Measurements from ENCODE around the gene GET4.
A peak's percentile ranks its signal among the peaks of the same experiment; 100 is the strongest.
"Not testable (repeated sequence)": the region's sequence is repeated elsewhere in the genome, so short reads cannot be mapped to it uniquely, and the experiment has no call there.

Gene GET4

DNA sequence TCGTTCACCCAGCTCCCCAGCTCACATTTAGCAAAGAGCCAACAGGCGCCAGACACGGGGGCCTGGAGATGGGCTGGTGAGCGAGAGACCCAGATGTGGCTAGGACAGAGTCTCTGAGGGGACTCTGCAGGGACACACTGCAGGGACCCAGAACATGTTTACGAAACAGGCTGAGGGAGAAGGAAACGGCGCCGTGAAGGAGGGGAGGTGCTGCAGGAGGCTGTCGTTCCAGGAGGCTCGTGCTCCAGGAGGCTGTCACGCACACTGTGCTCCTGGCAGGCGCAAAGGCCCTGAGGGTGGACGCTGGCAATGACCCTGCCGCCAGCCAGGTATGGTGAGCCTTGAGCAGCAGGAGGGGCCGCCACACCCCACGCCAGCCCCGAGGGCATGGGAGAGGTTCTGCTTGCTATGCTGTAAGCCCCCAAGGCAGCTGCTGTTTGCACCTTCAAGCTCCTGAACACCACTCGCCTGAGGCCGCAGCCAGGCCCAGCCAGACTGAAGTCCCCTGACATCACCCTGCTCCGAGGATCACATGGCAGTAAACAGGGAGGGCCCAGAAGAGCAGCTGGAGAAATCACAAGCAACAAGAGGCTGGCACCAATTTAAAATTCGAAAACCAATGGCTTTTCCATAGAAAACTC lies 50.8 kb downstream of the GET4 start:
- no peak for DNase-seq (ENCODE audit: low read depth in 3 of 3)

DNA sequence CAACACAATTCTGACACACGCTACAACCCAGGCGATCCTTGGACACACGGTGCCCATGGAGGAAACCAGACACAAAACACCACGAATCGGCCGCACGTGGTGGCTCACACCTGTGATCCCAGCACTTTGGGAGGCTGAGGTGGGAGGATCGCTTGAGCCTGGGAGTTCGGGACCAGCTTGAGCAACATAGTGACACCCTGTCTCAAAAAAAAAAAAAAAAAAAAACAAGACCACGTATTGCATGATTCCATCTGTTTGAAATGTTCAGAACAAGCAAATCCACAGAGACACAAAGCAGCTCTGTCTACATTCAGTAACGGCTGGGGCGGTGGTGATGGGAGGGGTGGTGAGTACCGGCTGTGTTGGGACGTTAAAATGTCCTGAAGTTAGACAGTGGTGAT lies 53.0 kb downstream of the GET4 start:
- no peak for DNase-seq (ENCODE audit: low read depth in 3 of 3)

DNA sequence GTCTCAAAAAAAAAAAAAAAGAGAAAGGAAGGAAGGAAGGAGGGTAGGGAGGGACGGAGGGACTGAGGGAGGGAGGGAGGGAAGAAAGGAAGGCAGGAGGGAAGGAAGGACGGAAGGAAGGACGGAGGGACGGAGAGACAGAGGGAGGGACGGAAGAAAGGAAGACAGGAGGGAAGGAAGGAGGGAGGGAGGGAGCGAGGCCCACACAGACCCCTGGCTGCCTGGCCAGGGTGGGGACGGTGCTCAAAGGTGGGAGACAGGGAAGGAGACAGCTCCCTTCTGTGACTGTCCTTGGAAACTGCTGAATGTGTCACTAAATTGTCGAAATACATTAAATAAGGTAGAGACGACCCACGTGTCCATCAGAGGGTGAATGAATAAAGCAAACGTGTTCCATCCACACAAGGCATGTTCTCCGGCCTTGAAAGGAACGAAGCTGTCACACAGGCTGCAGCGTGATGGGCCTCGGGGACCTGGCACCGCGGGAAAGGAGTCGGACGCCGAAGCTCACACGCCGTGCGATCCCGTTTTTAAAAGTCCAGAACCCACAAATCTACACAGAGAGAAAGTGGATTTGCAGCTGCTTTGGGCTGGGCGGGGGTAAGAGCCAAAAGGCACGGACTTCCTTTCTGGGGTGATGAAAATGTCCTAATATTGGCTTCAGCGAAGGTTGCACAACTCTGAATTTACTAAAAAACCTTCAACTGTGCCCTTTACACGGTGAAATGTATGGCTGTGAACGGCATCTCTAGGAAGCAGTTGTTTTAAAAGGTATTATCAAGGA lies 54.8 kb downstream of the GET4 start:
- DNase-seq (ENCODE audit: low read depth in 3 of 3) = no peak

DNA sequence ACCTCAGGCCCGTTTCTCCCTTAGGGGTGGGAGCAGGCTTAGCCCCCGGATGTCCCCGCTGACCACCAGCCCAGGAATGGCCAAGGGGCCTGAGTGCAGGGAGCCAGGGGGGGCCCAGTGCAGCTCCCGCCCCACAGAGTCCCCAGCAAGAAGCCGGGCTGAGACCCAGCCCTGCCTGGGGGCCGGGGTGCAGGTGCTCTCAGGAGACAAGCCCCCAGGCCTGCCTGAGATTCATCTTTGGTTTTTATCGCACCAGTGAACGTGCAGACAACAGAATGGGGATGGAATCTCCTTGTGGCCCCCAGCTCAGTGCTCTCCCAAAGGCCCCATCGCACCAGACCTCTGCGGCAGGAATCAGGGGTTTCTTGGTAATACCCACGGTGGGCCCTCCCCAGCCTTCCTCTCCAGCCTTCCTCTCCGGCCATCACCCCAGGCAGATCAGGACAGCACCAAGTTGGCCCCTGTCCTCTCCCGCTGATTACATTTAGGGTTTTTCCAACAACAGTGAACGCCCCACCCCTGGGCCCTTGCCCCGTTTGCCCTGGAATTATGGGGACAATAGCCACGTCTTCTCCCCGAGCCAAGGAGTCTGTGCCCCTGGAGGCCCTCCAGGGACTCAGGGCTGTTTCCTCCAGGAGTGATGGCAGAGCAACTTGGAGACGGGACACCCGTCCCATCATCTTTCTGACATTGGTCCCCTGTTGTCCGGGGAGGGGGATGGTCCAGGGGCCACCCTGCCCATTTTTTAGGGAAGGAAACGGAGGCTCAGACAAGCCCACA lies 55.7 kb downstream of the GET4 start:
- no peak for DNase-seq (ENCODE audit: low read depth in 3 of 3)

- DNase-seq (ENCODE audit: low read depth in 3 of 3) = no peak
Observed at GRCh38 chr7:932651-932975, 56.3 kb downstream of the GET4 start.

DNA sequence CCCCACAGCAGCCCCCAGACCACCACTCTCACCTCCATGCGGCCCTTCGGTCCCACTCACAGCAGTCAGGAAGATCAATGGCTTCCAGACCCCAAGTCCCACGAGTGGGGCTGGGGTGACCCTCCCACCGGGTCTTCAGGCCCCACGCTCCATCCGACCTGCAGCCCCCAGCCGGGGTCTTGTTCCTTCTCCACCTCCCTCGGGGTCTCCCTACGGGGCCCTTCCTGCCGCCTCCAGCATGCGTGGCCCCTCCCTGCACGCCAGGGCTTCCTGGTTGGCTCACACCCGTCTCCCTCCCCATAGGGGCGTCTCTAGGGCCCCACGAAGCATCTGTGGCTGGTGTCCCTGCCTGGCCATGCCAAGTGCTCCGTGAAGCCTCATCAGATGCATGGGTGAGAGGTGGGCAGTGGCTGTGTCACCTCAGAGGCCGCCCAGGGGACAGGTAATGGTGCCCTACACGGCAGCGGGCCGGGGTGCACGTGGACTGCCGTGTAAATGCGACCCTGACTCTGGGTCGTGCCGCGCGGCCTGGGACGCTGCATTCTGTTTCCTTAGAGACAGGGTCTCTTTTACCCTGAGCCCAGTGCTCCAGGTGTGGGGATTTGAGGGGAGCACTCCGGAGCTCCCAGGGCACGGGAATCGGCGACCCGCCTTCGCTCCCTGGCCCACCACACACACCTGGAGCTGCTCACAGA lies 58.3 kb downstream of the GET4 start:
- no peak for DNase-seq (ENCODE audit: low read depth in 3 of 3)

DNA sequence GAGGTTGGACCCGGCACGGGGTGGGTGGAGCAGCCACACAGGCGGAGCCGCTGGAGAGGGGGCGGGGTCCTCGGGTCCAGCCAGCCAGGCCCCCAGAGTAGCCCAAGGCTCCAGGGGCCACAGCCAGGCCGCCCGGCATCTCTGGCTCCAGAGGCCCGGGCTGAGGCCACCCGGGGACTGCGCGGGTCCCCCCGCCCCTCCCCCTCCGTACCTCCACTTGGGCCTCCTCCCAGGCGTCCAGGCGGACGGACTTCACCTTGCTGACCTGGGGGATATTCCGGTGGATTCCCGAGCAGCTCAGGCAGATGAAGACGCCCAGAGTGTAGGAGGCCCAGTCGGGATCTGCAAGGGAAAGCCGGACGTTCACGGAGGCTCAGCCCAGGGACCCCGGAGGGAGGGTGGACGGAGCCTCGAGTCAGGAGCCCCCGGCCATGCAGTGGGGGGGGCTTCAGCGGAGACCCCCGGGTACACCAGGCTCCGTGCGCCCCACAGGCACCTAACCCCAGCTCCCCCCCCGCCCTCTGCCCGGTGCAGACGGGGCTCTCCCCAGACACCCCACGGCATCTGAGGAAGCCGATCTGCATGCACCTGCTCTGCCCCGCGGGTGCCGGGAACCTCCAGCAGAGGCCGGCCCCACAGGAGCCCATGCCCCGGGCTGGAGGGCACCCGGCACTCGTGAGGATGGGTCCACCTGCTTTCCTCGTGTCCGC lies 59.0 kb downstream of the GET4 start:
- DNase-seq (ENCODE audit: low read depth in 3 of 3) = no peak

DNA sequence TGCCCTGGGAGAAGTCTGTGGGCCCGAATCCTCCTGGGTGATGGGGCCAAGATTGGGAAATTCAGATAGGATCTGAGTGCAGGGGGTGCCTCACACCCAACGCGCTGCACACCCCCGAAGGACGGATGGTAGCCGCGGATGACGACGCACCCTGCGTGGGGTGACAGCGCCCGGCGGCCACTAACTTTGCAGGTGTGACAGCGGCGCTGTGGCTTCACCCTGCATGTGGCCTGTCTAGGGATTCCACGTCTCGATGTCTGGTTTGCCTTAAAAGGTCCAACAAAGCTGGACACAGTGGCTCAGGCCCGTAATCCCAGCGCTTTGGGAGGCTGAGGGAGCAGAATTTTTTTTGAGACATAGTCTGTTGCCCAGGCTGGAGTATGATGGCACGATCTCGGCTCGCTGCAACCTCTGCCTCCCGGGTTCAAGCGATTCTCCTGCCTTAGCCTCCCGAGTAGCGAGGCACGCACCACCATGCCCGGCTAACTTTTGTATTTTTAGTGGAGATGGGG lies 59.6 kb downstream of the GET4 start:
- no peak for DNase-seq (ENCODE audit: low read depth in 3 of 3)

DNA sequence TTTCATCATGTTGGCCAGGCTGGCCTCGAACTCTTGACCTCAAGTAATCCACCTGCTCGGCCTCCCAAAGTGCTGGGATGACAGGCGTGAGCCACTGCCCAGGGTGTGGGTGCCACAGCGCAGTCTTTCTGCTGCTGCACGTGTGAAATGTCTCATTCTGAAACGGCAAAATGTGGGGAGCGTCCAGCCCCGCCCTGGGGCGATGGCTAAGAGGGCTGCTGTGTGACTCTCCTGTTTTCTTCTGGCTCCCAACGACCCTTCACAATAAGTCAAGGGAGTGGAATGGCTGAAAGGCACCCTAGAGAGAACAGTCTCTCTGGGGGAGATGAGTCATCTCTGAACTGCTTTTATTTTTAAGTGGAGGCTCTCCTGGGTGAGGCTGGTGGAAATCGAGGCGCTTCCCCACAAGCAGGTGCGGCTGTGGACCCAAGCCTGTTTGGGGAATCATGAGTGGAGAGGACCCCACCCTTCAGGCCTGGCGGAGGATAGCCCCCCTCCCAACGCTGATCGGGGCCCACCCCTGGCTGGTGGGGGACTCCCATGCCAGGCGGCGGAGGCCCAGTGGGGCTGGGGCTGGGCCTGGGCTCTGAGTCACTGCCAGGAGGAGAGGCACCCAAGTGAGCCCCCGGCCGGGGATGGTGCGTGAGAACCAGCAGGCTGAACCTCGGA lies 60.2 kb downstream of the GET4 start:
- DNase-seq (ENCODE audit: low read depth in 3 of 3) = peak in 1 of 3 experiments; percentile 50

- DNase-seq (ENCODE audit: low read depth in 3 of 3) = no peak
Observed at GRCh38 chr7:937856-938484, 61.6 kb downstream of the GET4 start.

GRCh38 chr7:938546-939185 lies 62.3 kb downstream of the GET4 start:
- no peak for DNase-seq (ENCODE audit: low read depth in 3 of 3)

DNA sequence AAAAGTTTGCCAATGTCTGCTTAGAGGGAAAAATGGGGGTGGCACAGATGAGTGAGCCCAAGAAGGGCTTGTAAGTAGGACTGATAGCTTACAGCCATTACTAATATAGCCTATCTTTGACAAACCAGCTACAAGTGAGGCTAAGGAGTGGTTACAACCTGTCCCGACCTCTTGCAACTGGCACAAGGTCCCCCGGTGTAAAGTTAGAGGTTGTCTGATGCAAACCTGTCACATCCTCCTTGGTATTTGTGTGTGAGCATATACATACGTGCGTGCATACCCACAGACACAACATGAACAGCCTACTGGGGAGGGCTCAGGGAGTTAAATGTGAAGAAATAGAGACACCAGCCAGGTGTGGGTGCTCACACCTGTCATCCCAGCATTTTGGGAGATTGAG lies 63.5 kb downstream of the GET4 start:
- DNase-seq (ENCODE audit: low read depth in 3 of 3) = no peak

DNA sequence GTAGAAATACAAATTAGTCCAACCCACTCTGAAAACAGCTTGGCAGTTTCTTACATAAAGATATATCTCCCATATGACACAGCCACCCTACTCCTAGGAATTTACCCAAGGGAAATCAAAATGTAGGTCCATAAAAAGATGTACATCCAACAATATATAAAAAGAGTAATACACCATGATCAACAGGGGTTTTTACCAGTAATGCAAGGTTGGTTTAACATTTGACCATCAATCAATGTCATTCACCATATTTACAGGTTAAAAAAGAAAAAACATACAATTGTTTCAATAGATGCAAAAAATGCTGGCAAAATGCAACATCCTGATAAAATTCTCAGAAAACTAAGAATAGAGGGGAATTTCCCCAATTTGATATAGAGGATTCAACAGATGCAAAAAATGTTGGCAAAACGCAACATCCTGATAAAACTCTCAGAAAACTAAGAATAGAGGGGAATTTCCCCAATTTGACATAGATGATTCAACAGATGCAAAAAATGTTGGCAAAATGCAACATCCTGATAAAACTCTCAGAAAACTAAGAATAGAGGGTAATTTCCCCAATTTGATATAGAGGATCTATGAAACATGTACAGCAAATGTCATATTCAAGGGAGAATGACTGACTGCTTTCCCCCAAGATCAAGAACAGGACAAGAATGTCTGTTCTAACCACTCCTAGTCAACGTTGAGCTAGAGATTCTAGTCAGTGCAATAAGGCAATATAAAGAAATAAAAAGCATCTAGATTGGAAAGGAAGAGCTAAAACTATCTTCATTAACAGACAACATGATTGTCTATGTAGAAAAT lies 64.5 kb downstream of the GET4 start:
- no peak for DNase-seq (ENCODE audit: low read depth in 3 of 3)

- not testable (repeated sequence) for DNase-seq (ENCODE audit: low read depth in 3 of 3)
Observed at GRCh38 chr7:943793-944192, 67.4 kb downstream of the GET4 start.

- no peak for DNase-seq (ENCODE audit: low read depth in 3 of 3)
Observed at GRCh38 chr7:944744-945143, 68.4 kb downstream of the GET4 start.

DNA sequence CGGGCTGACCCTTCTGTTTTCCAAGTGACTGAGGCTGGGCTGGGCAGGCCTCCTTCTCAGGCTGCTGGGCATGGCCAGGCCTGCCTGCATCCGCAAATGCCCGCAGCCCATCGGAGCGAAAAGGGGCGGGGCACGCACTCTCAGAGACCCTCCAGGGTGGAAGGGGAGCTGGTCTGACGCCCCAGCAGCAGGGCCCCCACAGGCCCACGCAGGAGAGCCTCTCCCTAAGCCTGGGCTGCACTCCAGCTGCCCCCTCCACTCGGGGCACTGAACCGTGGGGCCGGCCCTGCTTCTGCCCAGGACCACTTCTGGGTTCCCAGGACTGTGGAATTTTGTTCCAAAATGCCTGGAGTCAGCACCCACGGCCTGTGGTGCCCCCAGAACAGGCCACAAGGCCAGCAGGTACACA lies 68.8 kb downstream of the GET4 start:
- DNase-seq (ENCODE audit: low read depth in 3 of 3) = no peak

- no peak for DNase-seq (ENCODE audit: low read depth in 3 of 3)
Observed at GRCh38 chr7:945556-946255, 69.4 kb downstream of the GET4 start.

All from stimulated activated CD4-positive, alpha-beta T cell treated with anti-CD3 and anti-CD28 coated beads, TNF-alpha, amount 100 ng/mL, for 24 hours (primary cell).